ENCODE results near the gene PRF1.

DNA sequence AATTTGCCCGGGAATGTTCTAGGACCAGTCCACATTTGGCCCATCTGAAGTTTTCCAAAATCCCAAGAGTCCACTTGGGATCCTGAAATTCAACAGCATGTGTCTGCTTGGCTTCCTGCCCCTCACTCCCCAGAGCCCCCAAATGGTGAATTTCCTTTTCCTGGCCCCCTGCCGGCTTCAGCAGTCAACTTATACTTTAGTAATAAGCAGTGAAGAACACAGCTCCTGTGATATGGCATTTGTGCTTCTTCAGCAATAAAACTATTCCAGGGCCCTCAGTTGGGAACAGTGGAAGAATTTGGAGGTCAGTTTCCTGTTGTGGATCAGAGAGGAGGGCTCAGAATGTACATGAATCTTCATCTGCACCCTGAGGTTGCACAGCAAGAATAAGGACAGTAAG, 51.1 kb downstream of the PRF1 start:
- TF ChIP-seq, protein P1, sequence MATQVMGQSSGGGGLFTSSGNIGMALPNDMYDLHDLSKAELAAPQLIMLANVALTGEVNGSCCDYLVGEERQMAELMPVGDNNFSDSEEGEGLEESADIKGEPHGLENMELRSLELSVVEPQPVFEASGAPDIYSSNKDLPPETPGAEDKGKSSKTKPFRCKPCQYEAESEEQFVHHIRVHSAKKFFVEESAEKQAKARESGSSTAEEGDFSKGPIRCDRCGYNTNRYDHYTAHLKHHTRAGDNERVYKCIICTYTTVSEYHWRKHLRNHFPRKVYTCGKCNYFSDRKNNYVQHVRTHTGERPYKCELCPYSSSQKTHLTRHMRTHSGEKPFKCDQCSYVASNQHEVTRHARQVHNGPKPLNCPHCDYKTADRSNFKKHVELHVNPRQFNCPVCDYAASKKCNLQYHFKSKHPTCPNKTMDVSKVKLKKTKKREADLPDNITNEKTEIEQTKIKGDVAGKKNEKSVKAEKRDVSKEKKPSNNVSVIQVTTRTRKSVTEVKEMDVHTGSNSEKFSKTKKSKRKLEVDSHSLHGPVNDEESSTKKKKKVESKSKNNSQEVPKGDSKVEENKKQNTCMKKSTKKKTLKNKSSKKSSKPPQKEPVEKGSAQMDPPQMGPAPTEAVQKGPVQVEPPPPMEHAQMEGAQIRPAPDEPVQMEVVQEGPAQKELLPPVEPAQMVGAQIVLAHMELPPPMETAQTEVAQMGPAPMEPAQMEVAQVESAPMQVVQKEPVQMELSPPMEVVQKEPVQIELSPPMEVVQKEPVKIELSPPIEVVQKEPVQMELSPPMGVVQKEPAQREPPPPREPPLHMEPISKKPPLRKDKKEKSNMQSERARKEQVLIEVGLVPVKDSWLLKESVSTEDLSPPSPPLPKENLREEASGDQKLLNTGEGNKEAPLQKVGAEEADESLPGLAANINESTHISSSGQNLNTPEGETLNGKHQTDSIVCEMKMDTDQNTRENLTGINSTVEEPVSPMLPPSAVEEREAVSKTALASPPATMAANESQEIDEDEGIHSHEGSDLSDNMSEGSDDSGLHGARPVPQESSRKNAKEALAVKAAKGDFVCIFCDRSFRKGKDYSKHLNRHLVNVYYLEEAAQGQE (IDR thresholded peaks at IDR 0.05; ENCODE audit: insufficient read depth in 1 of 2, low read depth in 2 of 2, low read length in 2 of 2), result no peak
- TF ChIP-seq TAF1 (IDR thresholded peaks at IDR 0.05; ENCODE audit: borderline replicate concordance, insufficient read depth, low read length) (no peak), POLR2AphosphoS5 (IDR thresholded peaks at IDR 0.05; ENCODE audit: low read depth, low read length) (no peak)

Measured in PFSK-1 (cell line).